OCI-LY1 (cell line): Measurements from ENCODE around the gene BAD.

Source experiments
- EZH2 ChIP-seq: fragments of 200-600 bp; sonication (generic), shearing (Covaris generic); IDR thresholded peaks from 2 replicates; pipeline ENCODE4 v1.8.0; 2017; ENCODE audit warnings: borderline replicate concordance, mixed run types, mild to moderate bottlenecking, antibody characterized with exemption, low read length, moderate library complexity, mixed read lengths
- TF ChIP-seq, protein P1 (sequence below): fragments of 200-600 bp; sonication (generic), shearing (Covaris generic); IDR thresholded peaks from 2 replicates; pipeline ENCODE4 v1.5.1; 2017; ENCODE audit warnings: mild to moderate bottlenecking, antibody characterized with exemption, low read length, moderate library complexity, mixed read lengths

DNA sequence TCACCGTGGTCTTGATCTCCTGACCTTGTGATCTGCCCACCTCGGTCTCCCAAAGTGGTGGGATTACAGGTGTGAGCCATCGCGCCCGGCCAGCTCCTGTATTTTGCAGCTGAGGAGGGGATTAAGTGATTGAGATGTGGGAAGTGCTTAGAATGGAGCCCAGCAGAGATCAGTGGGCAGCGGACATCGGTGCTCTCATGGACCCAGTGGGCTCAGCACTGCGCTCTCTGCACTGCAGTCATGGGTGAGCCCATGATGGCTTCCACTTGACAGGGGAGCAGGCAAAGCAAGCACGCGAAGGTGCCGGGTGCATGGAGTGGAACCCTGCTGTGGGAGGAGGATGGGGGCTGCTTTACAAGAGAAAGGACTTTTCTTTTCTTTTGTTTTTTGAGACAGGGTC, 46.4 kb upstream of the BAD start:
- TF ChIP-seq, protein P1, sequence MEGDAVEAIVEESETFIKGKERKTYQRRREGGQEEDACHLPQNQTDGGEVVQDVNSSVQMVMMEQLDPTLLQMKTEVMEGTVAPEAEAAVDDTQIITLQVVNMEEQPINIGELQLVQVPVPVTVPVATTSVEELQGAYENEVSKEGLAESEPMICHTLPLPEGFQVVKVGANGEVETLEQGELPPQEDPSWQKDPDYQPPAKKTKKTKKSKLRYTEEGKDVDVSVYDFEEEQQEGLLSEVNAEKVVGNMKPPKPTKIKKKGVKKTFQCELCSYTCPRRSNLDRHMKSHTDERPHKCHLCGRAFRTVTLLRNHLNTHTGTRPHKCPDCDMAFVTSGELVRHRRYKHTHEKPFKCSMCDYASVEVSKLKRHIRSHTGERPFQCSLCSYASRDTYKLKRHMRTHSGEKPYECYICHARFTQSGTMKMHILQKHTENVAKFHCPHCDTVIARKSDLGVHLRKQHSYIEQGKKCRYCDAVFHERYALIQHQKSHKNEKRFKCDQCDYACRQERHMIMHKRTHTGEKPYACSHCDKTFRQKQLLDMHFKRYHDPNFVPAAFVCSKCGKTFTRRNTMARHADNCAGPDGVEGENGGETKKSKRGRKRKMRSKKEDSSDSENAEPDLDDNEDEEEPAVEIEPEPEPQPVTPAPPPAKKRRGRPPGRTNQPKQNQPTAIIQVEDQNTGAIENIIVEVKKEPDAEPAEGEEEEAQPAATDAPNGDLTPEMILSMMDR, result no peak
- TF ChIP-seq EZH2, result no peak
